Mucosa of rectum (tissue), 2 donors: ENCODE measurements around the gene EIF4G3.

Experiments
- H3K27ac ChIP-seq, 2 donors: one replicate each; pipeline ENCODE4 v1.7.0; 2013; ENCODE audit warnings: inconsistent platforms in 2 of 2, low read depth in 2 of 2, low read length in 2 of 2
- H3K27me3 ChIP-seq, 2 donors: one replicate each; pipeline ENCODE4 v1.7.0; 2013; ENCODE audit warnings: low read length in 2 of 2; ENCODE audit not compliant: control insufficient read depth in 2 of 2, insufficient read depth in 2 of 2
- H3K36me3 ChIP-seq, 2 donors: one replicate each; pipeline ENCODE4 v1.7.0; 2013; ENCODE audit warnings: low read length in 2 of 2; ENCODE audit not compliant: control insufficient read depth in 2 of 2, insufficient read depth in 2 of 2
- H3K4me1 ChIP-seq, 2 donors: one replicate each; pipeline ENCODE4 v1.7.0; 2013; ENCODE audit warnings: low read length in 2 of 2, mild to moderate bottlenecking in 1 of 2; ENCODE audit not compliant: control insufficient read depth in 2 of 2, insufficient read depth in 2 of 2
- H3K4me3 ChIP-seq, 2 donors: one replicate each; pipeline ENCODE4 v1.7.0; 2013; ENCODE audit warnings: low read length in 2 of 2
- H3K9ac ChIP-seq, 2 donors: one replicate each; pipeline ENCODE4 v1.7.0; 2013; ENCODE audit warnings: low read length in 2 of 2, low read depth in 1 of 2, mild to moderate bottlenecking in 1 of 2
- H3K9me3 ChIP-seq, 2 donors: one replicate each; pipeline ENCODE4 v1.7.0; 2013; ENCODE audit warnings: low read length in 2 of 2; ENCODE audit not compliant: control insufficient read depth in 2 of 2
- donor health status: healthy.
- donor health status: Normal muscosa, but diverticular disease.

Gene EIF4G3

DNA sequence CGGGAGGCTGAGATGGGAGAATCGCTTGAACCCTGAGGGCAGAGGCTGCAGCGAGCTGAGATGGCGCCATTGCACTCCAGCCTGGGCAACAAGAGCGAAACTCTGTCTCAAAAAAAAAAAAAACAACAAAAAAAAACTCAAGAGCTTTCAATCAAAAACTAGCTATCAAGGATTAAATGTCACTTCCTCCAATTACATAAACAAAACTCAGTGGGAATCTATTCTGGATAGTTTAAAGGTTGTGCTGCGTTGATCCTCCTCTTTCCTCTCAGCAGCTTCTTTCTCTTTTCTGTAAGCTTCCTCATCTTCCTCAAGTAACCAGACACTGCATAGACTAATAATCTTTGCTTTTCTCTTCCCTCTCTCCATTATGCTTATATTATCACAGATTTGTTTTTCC is 20.7 kb downstream of the EIF4G3 start:
- Histone ChIP-seq H3K4me1 (no peaks in the 10 kb centered on the region), H3K27me3 (no peaks in the 10 kb centered on the region), H3K36me3 (peaks cover 0 to 3% of the 10 kb centered on the region in 2 donors), H3K4me3 (no peak overlapping the region), H3K9me3 (no peaks in the 10 kb centered on the region), H3K27ac (no peak overlapping the region), H3K9ac (no peak overlapping the region)

DNA sequence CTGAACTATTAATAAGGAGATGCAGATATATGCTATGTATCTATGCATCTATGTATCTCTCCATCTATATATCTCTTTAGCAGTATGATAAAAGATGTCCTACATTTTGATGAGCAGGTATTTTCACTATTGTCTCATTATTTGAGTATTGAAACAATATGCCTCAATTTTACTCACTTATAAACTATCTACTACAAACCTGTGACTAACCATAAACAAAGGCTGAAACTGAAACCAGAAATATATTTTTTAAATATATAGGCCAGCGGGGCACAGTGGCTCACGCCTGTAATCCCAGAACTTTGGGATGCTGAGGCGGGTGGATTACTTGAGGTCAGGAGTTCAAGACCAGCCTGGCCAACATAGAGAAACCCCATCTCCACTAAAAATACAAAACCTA is 22.0 kb downstream of the EIF4G3 start:
- Histone ChIP-seq H3K9me3 (no peaks in the 10 kb centered on the region), H3K36me3 (peaks cover 0 to 2% of the 10 kb centered on the region in 2 donors), H3K4me1 (peaks cover 0 to 7% of the 10 kb centered on the region in 2 donors), H3K4me3 (no peak overlapping the region), H3K27ac (no peak overlapping the region), H3K9ac (no peak overlapping the region), H3K27me3 (no peaks in the 10 kb centered on the region)

DNA sequence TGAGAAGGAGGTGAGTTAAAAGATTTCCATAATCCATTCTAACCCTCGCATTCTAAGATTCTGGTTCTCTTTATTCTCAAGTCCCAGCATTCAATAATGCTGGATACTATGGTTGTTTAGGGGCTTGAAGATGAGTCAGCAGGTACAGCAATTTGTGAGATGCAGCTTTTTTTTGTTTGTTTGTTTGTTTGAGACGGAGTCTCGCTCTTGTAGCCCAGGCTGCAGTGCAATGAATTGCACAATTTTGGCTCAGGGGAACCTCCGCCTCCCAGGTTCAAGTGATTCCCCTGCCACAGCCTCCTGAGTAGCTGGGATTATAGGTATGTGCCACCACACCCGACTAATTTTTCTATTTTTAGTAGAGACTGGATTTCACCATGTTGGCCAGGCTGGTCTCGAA is 23.3 kb downstream of the EIF4G3 start:
- no peak overlapping the region for H3K9ac ChIP-seq
- no peak overlapping the region for H3K4me3 ChIP-seq
- peaks cover 0 to 2% of the 10 kb centered on the region in 2 donors for H3K36me3 ChIP-seq
- no peak overlapping the region for H3K27ac ChIP-seq
- H3K4me1 ChIP-seq = peaks cover 3 to 12% of the 10 kb centered on the region in 2 donors
- H3K27me3 ChIP-seq = no peaks in the 10 kb centered on the region
- H3K9me3 ChIP-seq = no peaks in the 10 kb centered on the region

DNA sequence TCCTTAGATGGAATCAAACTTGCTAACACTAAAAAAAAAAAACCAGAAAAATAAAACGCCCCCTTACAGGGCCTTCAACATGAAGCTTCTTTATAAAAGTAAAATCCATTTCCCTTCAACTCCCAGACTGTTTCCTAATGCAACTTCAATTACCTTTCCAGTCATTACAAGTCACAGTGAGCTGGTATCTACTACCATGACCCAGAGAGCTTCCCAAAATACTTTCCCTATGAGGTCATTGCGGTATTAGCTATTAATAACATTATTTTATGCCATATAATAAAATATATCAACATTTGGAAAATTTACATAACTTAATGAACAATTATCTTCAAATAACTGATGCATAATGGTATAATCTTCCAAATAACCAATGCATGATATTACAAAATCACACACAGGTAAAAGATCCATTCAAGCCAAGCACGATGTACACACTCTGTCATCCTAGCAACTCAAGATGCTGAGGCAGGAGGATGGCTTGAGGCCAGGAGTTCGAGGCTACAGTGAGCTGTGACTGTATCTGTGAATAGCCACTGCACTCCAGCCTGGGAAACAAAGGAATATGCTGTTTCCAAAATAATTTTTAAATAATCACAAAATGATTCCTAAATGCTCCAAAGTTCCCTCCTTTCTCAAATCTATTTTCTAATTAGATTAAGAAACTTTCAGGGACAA is 24.1 kb downstream of the EIF4G3 start:
- peaks cover 3 to 7% of the 10 kb centered on the region in 2 donors for H3K36me3 ChIP-seq
- H3K9me3 ChIP-seq = no peaks in the 10 kb centered on the region
- H3K27ac ChIP-seq = no peak overlapping the region
- peaks cover 3 to 12% of the 10 kb centered on the region in 2 donors for H3K4me1 ChIP-seq
- H3K9ac ChIP-seq = no peak overlapping the region
- H3K27me3 ChIP-seq = no peaks in the 10 kb centered on the region
- H3K4me3 ChIP-seq = no peak overlapping the region

DNA sequence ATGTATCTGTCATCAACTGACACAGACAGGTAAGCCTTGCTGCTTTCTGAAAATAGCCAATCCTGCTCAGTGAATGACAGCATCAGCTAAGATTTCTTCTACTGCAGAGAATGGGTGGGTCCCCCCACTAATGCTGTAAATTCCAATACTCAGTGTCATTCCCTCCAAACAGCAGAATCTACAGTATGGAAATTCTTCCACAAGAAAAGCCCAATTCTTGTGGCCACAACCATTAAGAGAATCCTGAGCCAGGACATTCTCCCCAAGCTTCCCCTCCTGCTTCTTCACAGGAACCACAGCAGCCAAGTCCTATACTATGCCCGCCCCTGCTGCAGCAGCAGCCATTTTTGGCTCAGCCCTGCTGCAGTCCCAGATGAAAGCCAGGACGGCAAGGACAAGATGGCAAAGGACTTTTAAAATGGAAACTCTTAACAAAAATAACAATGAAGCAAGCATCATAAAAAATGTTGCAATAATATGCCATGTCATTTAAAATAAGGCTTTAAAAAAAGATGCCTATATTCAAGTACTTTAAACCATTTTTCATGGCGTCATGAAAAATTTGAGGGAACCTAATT is 26.8 kb downstream of the EIF4G3 start:
- peak overlapping the region; percentile 71 to 77 for H3K27ac ChIP-seq
- H3K9me3 ChIP-seq = no peaks in the 10 kb centered on the region
- peak overlapping the region in 1 of 2 donors; percentile 33 for H3K9ac ChIP-seq
- peaks cover 5 to 9% of the 10 kb centered on the region in 2 donors for H3K36me3 ChIP-seq
- no peak overlapping the region for H3K4me3 ChIP-seq
- H3K27me3 ChIP-seq = no peaks in the 10 kb centered on the region
- H3K4me1 ChIP-seq = peaks cover 3 to 12% of the 10 kb centered on the region in 2 donors

DNA sequence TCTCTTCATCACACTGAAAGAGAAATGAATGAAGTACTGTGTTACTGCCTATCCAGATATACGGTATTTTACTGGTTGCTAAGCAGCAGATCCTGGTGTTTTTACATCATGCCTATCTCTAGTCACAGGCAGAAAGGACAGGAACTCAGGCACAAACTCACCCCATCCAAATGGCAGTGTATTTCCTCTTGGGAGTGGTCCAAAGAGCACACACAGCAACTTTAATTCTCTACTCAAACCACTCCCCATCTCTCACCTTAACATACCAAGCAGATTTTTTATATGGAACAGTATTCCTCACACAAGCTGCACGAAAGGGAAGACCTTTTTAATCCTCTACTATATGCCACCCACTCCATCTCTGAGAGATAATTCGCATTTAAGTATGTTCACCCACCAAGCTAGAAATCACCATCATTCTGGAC is 27.3 kb downstream of the EIF4G3 start:
- Histone ChIP-seq H3K9me3 (no peaks in the 10 kb centered on the region), H3K27ac (peak overlapping the region; percentile 71 to 77), H3K4me1 (peaks cover 3 to 12% of the 10 kb centered on the region in 2 donors), H3K4me3 (no peak overlapping the region), H3K9ac (peak overlapping the region in 1 of 2 donors; percentile 33), H3K36me3 (peaks cover 5 to 9% of the 10 kb centered on the region in 2 donors), H3K27me3 (no peaks in the 10 kb centered on the region)

DNA sequence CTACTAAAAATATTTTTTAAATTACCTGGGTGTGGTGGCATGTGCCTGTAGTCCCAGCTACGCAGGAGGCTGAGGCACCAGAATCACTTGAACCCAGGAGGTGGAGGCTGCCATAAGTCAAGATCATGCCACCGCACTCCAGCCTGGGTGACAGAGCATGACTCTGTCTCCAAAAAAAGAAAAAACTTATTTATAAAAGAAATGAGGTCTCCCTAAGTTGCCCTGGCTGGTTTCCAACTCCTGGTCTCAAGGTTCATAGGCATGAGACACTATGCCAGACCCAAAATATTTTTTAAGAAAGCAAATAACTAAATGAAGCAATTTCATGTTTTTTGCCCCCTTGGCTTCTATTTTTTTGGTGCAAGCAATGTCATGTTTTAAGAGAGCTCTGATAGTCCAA is 32.9 kb downstream of the EIF4G3 start:
- H3K9me3 ChIP-seq = no peaks in the 10 kb centered on the region
- no peak overlapping the region for H3K9ac ChIP-seq
- H3K4me3 ChIP-seq = no peak overlapping the region
- peaks cover 5 to 11% of the 10 kb centered on the region in 2 donors for H3K36me3 ChIP-seq
- H3K4me1 ChIP-seq = peaks cover 0 to under 1% of the 10 kb centered on the region in 2 donors
- no peaks in the 10 kb centered on the region for H3K27me3 ChIP-seq
- no peak overlapping the region for H3K27ac ChIP-seq

DNA sequence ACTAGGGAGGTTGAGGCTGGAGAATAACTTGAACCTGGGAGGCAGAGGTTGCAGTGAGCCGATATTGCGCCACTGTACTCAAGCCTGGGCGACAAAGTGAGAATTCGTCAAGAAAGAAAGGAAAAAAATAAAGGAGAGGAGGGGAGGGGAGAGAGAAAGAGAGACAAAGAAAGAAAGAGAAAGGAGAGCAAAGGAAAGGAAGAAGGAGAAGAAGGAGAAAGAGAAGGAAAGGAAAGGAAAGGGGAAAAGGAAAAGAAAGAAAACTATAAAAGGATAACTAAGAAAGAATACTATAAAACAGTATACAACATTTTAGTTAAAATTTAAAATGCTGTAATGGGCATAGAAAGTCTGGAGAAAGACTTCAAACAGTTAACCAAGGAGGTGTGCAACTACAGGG is 33.6 kb downstream of the EIF4G3 start:
- no peaks in the 10 kb centered on the region for H3K27me3 ChIP-seq
- H3K36me3 ChIP-seq = peaks cover 5 to 8% of the 10 kb centered on the region in 2 donors
- H3K9me3 ChIP-seq = no peaks in the 10 kb centered on the region
- H3K9ac ChIP-seq = no peak overlapping the region
- no peak overlapping the region for H3K4me3 ChIP-seq
- no peak overlapping the region for H3K27ac ChIP-seq
- no peaks in the 10 kb centered on the region for H3K4me1 ChIP-seq

DNA sequence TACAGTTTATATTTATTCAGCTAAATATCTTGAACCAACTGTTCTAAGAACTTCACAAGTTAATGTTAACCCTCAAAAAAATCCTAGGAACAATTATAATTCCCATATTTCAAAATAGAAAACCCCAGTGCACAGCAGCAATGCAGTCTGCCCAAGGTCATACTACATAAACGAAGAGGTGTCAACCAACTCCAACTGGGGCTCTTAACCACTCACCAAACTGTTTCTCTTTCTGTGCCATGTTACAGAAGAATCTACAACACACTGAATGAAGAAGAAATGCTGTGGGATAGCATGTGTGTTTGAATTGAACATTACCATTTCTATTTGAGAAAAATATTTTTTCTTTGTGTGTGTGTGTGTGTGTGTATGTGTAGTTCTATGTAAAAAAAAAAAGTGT is 35.7 kb downstream of the EIF4G3 start:
- Histone ChIP-seq H3K9me3 (no peaks in the 10 kb centered on the region), H3K36me3 (peaks cover 1 to 6% of the 10 kb centered on the region in 2 donors), H3K27ac (no peak overlapping the region), H3K27me3 (no peaks in the 10 kb centered on the region), H3K4me3 (no peak overlapping the region), H3K9ac (no peak overlapping the region), H3K4me1 (no peaks in the 10 kb centered on the region)

DNA sequence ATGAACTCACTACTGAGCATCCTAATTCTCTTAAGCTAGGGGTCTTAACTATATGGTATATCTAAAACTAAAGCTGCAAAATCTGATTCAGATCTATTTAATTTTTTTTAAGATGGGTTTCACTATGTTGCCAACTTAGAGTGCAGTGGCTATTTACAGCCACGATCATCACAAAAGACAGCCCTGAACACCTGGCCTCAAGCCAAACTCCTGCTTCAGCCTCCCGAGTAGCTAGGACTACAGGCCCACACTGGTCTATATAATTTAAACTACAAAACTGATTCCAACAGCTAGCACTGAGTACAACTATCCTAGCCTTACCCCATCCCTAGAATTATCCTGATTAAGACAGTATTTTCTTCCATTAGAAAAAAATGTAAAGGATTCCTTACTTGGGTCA is 37.1 kb downstream of the EIF4G3 start:
- H3K4me3 ChIP-seq = no peak overlapping the region
- H3K27ac ChIP-seq = no peak overlapping the region
- peaks cover 0 to 6% of the 10 kb centered on the region in 2 donors for H3K36me3 ChIP-seq
- H3K4me1 ChIP-seq = no peaks in the 10 kb centered on the region
- no peaks in the 10 kb centered on the region for H3K9me3 ChIP-seq
- no peaks in the 10 kb centered on the region for H3K27me3 ChIP-seq
- H3K9ac ChIP-seq = no peak overlapping the region
